Left forelimb (tissue), 1 donor: ENCODE measurements around the gene PPP2R2B.

Experiments used
- DNase-seq: peaks from one replicate; pipeline ENCODE4 v3.0.0-alpha.2; 2018; ENCODE audit warnings: low spot score

Gene PPP2R2B

GRCh38 chr5:146827901-146828300, 50.7 kb downstream of the PPP2R2B start:
- DNase-seq: no peak

GRCh38 chr5:146825033-146825432, 53.5 kb downstream of the PPP2R2B start:
- DNase-seq: no peak

DNA sequence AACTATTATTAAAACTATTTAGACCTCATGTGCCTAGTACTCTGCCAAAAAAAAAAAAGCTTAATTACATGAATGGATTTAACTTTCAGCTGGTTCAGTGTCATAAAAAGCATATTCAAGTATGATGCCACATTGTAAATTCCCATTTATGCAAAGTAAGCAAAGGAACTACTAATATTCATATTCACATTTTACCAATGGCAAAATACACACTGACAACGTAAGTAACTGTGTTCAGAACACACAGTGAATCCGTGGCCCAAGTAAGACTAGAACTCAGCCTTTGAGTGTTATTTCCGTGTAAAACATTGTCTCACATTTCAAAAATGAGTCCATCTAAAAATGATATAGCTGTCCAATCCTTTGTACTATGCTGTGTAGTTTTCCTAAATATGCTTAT, 56.8 kb downstream of the PPP2R2B start:
- no peak for DNase-seq

DNA sequence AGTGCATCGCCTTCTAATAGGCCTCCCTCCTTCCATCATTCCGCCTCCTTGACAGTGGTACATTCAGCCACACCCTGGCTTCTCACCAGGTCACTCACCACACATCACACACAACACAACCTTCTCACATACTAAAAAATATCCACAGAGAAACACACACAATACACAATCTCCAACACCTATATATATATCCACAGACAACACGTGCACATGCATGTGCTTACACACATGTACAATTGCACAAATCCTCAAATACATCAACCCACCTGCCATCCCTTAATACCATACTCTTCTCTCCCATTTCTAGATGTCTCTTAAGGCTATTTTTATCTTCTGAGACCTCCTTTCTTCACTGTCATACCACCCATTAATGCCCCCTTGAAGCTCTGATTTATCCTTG, 57.6 kb downstream of the PPP2R2B start:
- no peak for DNase-seq

DNA sequence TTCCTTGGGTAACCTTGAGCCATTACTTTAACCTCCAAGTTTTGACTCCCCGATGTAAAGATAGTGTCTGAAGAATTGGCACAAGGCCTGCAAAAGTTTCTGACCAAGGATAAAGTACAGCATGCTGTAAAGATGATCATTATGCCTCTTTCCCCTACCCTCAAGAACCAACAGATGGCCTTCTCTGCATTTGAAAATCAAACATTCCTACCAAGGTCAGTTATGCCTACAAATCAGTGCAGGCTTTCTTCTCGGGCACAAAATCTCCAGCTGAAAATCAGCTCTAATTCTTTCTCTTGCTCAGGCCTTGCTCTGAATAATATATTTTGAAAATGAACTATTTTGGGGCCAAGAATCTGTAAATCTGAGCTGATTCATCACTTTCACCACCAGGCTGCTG, 59.7 kb downstream of the PPP2R2B start:
- no peak for DNase-seq

GRCh38 chr5:146817973-146818372, 60.6 kb downstream of the PPP2R2B start:
- no peak for DNase-seq

GRCh38 chr5:146816775-146817387, 61.7 kb downstream of the PPP2R2B start:
- DNase-seq: no peak

DNA sequence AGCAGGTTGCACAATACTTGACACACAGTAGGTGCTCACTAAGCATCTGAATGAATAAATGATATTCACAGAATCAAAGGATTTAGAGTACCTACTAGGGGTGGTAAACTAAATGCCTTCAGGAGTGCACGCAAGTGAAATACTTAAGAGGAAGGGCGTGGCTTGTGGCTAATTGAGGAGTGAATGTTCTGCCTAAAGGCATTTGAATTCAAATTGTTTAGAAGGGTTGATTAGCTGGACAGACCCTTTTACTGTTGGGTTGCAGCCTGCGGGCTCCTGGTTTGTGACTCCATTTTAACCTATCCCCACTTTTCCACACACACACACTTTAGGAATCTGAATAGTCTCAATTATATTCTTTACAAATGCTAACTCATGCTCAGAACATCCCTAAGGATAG, 63.1 kb downstream of the PPP2R2B start:
- DNase-seq: no peak

DNA sequence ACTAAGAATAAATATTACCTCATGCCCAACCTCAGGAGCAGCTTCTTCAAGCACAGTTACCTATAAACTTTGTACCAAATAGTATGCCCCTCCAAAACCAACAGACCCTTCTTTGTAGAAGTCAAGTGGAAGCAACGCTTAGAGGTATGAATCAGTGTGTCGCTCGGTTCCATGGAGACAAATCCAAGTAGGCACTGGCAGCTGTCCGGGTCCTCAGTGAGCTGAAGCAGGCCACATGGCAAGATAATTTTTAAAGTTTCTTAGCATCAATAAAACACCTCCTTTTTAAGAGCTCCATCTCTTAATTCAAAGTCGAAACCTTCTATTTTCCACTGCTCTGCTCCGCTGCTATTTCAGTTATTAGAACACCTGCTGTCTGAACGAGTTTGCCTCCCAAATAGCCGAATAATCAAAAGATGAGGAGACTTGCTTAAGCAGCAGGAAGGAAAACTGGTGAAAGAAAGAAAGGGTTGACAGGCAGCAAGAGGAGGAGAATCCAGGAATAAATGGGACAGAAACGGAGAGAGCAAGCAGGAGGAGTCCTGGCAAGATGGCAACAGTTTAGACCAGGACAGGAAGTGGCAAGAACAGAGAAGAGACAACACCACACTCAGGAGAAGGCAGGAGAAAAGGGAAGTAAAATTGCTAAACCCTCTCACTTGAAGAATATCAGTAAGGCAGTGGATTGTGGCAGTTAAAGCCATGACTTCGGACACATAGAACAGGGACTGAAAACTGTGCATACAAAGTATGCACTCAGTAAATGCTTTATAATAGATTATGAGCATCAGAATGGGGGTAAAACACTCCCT, 65.0 kb downstream of the PPP2R2B start:
- no peak for DNase-seq

DNA sequence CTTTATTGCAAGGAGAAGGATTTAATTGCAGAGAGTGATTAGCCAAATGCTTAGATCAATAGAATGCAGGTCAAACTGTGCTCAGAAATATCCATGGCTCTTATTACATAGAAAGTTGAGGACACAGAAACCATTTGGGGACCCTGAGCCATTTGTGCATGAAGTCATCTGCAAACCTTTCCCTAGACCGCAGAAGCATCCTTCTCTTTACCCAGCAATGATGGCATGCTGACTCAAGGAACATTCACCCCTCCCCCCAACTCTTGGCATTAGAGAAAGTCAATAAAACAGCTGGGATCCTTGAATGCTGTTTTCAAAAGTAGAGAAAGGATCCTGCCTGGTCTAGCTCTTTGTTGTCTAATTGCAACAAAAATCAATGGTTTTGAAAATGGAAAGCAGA, 73.5 kb downstream of the PPP2R2B start:
- no peak for DNase-seq

GRCh38 chr5:146802945-146803522, 75.5 kb downstream of the PPP2R2B start:
- DNase-seq: no peak

GRCh38 chr5:146799671-146800070, 78.9 kb downstream of the PPP2R2B start:
- no peak for DNase-seq

DNA sequence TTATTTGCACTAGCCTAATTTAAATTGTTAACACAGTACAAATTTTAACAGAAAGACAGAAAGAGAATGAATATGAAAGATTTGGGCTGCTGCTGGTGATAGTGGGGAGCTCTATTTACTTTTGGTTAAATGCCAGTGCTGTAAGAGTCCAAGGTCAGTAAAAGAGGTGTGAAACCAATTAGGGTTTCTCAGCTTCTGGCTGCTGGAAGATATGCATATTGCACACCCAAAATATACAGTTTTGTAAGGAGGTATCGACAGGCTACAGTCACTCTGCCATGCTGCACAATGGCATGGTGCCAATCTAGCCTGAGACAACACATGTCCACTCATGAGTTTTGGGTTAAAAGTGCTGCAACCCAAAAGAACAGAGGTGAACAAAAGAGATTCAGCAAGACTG, 79.3 kb downstream of the PPP2R2B start:
- no peak for DNase-seq

DNA sequence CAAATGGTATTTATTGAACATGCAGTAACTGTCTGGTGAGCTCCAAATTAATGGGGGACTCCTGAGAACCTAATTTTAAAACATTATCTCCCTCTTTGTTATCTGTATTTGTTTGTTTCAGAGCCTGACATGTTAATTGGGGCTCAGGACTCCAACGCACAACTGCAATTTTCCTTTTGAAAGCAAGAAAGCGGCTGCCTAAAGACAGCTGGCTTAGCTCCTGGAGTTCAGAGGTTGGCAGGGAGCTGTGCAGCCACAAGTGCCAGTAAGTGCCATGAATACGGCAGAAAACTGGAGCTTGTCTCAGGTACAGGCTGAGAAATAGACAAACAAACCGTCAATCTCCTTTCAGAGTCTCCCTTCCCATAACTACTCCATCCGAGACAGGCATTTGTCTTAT, 80.9 kb downstream of the PPP2R2B start:
- DNase-seq: no peak

DNA sequence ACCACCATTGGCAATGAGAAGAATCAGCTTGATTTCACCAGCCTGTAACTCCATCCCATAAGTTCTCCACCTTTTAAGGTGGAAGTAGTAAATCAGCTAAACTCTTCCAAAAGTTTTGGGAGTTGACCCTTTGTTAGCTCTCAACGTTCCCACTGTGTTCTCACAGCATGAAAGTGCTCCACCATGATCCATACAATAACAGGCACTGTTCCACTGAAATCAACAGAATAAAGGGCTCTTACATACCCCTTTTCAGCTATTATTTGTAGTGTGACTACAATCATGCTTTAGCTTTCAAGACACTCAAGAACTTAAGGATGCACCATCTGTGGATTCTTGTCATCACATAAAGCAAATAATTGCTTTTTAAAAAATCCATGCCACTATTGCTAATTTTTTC, 81.6 kb downstream of the PPP2R2B start:
- DNase-seq: no peak

DNA sequence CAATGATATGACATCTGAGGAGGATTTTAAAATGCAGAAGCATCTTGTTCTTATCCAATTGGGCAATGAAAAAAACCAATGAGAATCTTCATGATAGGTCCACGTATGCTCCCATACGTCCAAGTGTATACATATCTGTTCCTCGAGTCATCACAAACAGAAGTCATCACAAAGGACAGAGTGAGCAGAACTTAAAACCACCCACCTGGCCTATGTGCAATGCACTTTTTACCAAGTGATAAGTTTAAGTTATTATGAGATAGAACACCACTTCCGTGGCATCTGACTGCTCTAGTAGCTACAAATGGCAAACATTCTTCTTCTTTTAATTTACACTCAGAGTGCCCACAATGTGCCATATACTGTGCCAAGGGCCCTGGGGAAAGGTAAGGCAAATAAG, 82.4 kb downstream of the PPP2R2B start:
- no peak for DNase-seq

DNA sequence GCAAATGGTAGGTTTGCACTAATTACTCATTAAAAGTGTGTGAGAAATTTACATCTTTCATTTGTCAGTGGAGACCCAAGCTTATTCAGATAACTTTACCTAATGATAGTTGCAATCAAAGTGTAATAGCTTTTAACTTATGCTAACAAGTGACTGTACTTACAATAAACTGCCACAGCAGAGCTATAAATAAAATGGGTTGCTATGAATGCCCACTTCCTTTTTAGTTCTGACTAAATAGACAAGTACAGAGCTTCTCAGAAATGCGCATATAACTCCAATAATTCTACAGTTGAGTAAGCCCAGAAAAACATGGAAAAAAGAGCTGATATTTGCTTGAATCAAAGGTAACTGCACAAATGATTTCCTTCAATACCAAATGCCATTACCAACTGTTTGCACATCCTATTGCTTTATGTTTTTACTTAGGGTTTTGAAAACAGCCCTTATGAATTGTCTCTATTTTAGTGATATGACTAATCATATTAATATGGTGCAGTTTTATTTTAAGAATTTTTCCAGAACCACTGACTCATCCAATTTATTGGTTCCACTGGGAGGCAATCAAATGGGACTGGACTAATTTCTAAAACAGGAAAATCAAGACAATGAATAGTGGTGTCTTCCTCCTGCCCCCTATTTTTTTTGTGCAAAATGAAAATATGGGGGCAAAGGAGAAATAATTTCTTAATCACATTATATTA, 84.1 kb downstream of the PPP2R2B start:
- DNase-seq: no peak

DNA sequence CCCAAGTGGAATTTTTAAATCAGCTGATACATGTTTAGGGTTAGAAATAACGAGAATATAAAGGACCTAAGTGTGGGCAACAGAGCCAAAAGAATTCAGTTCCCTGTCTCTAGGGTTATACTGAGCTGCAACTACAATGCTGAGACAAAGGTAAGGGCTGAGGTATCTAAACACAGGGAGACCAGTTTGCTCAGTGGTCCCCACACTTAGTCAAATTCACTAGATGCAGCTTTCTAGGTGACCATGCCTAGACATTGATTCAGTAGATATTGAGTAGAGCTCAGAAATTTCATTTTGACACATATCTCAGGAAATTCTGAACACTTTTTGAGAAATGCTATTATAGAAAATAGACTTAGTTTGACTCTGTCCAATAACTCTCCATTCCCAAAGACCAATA, 84.8 kb downstream of the PPP2R2B start:
- no peak for DNase-seq

GRCh38 chr5:146791471-146791870, 87.1 kb downstream of the PPP2R2B start:
- DNase-seq: no peak

DNA sequence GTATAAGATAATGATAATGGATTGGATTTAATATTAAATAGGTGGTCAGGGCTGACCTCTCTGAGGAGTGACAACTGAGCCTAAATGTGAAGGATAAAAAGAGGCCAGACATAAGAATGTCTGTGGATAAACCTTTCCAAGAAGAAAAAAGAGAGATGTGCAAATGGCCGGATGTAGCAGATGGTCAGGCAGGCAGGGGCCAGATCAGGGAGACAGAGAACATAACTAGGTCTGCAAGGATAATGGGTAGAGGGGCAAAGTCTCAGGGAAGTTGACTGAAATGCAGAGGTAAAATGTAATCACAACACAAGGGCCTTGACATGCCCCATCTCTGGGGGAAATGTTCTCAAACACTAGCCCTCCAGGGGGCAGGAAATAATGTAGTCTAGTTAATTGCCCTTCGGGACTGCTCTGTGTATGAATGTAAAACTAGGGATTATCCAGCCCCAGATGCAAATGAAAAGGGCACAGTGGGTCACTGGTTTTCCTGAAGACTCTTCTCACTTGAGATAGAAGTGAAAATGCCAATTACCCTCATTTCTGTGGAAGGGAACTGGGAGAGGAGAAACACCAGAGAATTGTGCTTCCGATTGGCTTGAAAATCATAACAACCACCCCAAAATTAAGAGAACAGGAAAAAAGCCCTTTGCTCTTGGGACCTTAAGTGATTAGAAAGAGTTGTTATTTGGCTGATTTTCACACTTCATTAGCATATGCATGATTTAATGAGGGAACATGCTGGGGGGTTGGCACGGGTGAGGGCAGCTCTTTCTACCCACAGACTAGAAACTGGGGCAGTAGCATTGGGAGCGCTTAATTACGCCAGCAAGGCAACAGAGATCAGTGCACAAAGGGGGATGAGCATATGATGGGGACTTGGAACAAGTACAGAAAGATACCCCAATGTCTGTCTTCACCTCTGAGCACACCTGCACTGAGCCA, 88.6 kb downstream of the PPP2R2B start:
- DNase-seq: no peak

DNA sequence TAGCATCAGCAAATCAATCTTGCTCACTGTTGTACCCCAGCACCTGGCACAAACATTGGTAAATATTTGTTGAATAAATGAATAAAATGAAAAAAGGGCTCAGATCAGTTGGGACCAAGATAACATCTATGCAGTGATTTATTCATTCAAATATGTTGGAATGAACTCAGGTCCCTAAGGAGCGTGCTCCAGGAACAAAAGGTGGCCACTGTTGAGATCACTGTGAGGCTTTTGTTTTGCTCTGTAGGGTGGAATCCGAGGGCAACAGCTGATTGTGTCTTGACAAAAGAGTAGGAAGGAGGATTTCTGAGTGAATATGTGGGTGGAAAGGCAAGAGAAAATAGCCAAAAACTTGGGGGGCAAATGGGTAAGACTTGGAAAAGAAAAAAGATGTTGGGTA, 89.7 kb downstream of the PPP2R2B start:
- DNase-seq: no peak

DNA sequence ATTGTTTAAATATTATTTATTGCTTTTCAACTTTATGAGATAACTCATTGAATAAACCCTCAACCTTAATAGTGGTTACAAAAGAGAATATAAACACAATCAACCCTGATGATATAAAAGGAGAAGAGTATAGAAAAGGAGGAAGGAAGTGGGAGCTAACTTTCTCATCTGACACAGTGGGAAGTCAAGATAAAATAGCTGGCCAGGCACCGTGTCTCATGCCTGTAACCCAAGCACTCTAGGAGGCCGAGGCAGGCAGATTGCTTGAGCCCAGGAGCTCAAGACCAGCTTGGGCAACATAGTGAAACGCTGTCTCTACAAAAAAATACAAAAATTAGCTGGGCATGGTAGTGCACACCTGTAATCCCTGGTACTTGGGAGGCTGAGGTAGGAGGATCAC, 93.5 kb downstream of the PPP2R2B start:
- no peak for DNase-seq
